MM.1S (cell line): ENCODE data around the gene KLHL13.

Experiments
- EZH2phosphoT487 ChIP-seq: fragments of 300-600 bp; sonication (generic); IDR thresholded peaks from 2 replicates; pipeline ENCODE4 v1.6.1; 2018; ENCODE audit warnings: antibody characterized with exemption, low read length
- TF ChIP-seq, protein P1 (sequence below): fragments of 300-600 bp; sonication (generic); IDR thresholded peaks from 2 replicates; pipeline ENCODE4 v1.5.1; 2016; ENCODE audit warnings: antibody characterized with exemption, low read length, mixed read lengths

GRCh38 chrX:117996408-117996807 lies 120.2 kb downstream of the KLHL13 start:
- no peak for TF ChIP-seq EZH2phosphoT487
- TF ChIP-seq, protein P1, sequence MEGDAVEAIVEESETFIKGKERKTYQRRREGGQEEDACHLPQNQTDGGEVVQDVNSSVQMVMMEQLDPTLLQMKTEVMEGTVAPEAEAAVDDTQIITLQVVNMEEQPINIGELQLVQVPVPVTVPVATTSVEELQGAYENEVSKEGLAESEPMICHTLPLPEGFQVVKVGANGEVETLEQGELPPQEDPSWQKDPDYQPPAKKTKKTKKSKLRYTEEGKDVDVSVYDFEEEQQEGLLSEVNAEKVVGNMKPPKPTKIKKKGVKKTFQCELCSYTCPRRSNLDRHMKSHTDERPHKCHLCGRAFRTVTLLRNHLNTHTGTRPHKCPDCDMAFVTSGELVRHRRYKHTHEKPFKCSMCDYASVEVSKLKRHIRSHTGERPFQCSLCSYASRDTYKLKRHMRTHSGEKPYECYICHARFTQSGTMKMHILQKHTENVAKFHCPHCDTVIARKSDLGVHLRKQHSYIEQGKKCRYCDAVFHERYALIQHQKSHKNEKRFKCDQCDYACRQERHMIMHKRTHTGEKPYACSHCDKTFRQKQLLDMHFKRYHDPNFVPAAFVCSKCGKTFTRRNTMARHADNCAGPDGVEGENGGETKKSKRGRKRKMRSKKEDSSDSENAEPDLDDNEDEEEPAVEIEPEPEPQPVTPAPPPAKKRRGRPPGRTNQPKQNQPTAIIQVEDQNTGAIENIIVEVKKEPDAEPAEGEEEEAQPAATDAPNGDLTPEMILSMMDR = no peak
